Epithelial cell of proximal tubule (primary cell): ENCODE data around the gene C1orf21. TPM values are rescaled to one million over a fixed set of nuclear protein-coding genes. Genes with fewer than 3 reads are reported as not detected.

Experiments used
- DNase-seq: peaks from one replicate; pipeline ENCODE4 v3.0.0-alpha.2; 2011; ENCODE audit warnings: low read depth
- H3K4me3 ChIP-seq: 2 replicates; pipeline ENCODE4 v1.5.1; 2011; ENCODE audit warnings: low read depth, mild to moderate bottlenecking, low read length
- CTCF ChIP-seq: conservative IDR thresholded peaks from 2 replicates; pipeline ENCODE4 v1.5.1; 2012; ENCODE audit warnings: low read depth, mild to moderate bottlenecking, low read length
- total RNA-seq: library from RNA; depleted of rRNA; stranded (reverse); fragments of >200 nt; gene quantifications from 2 replicates; pipeline ENCODE4 v1.2.3, GENCODE V29; 2015

The C1orf21 gene
- total RNA-seq, 1 donor from 2014 or later = 2.3 TPM

DNA sequence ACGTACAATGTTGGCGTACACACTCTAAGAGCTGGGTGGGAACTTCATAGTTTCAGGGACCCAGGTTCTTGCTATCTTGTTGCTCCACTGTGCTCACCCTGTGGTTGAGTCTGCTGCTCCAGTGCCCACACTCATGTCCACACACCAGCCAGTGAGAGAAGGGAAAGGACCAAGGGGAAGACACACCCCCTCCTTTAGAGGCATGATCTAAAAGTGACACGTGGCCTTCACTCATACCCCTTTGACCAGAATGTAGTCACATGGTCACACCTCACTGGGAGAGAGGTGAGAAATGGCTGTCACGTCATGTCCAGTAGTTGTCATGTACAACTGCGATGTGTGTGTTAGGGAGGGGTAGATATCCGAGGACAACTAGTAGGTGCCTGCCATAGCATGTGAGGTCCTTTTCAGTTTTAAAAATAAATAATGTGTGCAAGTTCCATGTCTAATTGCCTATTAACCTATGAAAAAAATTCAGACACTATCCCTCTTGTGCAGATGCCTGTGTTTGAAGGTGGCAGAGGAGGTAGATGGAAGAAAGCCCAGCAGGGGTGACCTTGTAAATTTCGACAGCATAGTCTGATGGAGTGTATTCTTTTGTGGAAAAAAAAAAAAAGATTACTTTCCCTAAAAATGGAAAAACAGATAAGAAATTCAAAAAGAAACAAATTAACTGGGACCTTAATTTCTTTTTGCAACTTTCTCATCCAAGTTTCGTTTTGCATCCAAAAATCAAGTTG, 149.6 kb downstream of the C1orf21 start:
- no peak overlapping the region for H3K4me3 ChIP-seq
- no peak for DNase-seq
- no peak for TF ChIP-seq CTCF

- TF ChIP-seq CTCF = no peak
- H3K4me3 ChIP-seq = no peak overlapping the region
- no peak for DNase-seq
These were observed 152.8 kb downstream of the C1orf21 start for GRCh38 chr1:184539580-184539979.

GRCh38 chr1:184541537-184542152, 154.8 kb downstream of the C1orf21 start:
- no peak for DNase-seq
- no peak for TF ChIP-seq CTCF
- no peak overlapping the region for H3K4me3 ChIP-seq

DNA sequence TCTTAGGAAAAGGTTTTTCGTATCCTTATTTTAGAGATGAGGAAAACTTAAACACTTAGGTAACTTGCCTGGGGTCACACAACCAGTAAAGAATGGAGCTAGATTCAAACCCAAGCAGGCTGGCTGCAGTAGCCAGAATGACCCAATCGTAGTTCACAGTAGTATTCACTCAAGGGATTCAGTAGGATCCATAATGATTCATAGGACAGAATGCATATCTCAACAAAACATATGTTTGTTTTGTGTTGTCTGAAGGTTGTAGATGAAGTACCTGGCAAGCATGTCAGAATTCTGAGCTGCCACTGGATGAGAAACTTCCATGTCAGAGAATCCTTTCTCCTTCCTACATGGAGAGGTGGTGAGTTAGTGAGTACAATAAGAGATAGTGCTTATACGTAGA, 155.5 kb downstream of the C1orf21 start:
- no peak for DNase-seq
- H3K4me3 ChIP-seq = no peak overlapping the region
- no peak for TF ChIP-seq CTCF

GRCh38 chr1:184545601-184546000, 158.8 kb downstream of the C1orf21 start:
- TF ChIP-seq CTCF = no peak

GRCh38 chr1:184552446-184552845, 165.6 kb downstream of the C1orf21 start:
- TF ChIP-seq CTCF = no peak
- no peak for DNase-seq
- no peak overlapping the region for H3K4me3 ChIP-seq

More at GRCh38 chr1:184545601-184546000, 158.8 kb downstream of the C1orf21 start:
- peak; percentile 4 for DNase-seq
- H3K4me3 ChIP-seq = no peak overlapping the region

DNA sequence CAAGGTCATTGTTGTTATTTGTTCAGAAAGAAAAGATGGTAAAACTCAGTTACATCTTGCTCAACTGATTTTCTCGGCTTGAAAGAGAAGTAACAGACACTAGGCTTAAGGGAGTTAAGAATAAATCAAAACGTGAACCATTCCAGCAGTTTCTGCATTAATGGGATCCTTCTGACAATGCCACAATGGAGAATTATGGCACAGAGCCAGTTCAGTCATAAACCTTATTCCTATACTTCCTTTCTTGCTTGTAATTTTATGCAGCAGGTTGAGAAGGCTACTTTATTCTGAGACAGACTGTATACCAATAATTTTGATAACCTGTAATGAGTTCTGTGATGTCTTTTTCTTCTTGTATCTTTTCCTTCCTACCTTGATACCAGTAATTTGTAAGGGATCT, 167.0 kb downstream of the C1orf21 start:
- no peak for TF ChIP-seq CTCF
- DNase-seq = no peak
- H3K4me3 ChIP-seq = no peak overlapping the region
